ENCODE measurements around the gene ZIC3. TPM values are rescaled to one million over a fixed set of nuclear protein-coding genes. Genes with fewer than 3 reads are reported as not detected.
A peak's percentile ranks its signal among the peaks of the same experiment; 100 is the strongest.

Gene ZIC3
- total and polyA plus RNA-seq, 2 experiments from 2014 or later: 30.8 to 84.4 TPM

DNA sequence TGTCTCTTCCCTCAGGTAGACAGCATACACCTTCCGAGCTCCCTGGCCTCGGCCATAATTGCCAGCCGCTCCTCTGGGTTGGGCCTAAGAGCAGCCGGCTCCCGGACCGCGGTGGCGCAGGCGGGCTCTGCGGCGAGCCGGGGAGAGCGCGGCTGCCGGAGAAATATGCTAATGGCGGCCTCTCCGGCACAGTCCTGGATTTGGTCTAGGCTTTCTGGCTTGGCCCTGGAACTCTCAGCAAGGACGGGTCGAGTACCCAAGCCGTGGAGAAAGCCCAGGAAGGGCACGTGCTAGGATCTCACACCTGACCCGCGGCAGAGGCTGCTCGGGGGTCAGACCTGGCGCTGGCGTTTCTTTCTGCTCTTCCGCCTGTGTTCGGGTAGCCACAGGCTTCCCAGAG is 18.6 kb upstream of the ZIC3 start (continued):
- TF ChIP-seq, protein P1, sequence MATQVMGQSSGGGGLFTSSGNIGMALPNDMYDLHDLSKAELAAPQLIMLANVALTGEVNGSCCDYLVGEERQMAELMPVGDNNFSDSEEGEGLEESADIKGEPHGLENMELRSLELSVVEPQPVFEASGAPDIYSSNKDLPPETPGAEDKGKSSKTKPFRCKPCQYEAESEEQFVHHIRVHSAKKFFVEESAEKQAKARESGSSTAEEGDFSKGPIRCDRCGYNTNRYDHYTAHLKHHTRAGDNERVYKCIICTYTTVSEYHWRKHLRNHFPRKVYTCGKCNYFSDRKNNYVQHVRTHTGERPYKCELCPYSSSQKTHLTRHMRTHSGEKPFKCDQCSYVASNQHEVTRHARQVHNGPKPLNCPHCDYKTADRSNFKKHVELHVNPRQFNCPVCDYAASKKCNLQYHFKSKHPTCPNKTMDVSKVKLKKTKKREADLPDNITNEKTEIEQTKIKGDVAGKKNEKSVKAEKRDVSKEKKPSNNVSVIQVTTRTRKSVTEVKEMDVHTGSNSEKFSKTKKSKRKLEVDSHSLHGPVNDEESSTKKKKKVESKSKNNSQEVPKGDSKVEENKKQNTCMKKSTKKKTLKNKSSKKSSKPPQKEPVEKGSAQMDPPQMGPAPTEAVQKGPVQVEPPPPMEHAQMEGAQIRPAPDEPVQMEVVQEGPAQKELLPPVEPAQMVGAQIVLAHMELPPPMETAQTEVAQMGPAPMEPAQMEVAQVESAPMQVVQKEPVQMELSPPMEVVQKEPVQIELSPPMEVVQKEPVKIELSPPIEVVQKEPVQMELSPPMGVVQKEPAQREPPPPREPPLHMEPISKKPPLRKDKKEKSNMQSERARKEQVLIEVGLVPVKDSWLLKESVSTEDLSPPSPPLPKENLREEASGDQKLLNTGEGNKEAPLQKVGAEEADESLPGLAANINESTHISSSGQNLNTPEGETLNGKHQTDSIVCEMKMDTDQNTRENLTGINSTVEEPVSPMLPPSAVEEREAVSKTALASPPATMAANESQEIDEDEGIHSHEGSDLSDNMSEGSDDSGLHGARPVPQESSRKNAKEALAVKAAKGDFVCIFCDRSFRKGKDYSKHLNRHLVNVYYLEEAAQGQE (IDR thresholded peaks at IDR 0.05; ENCODE audit: unreplicated experiment): no peak
- TF ChIP-seq, protein P2, sequence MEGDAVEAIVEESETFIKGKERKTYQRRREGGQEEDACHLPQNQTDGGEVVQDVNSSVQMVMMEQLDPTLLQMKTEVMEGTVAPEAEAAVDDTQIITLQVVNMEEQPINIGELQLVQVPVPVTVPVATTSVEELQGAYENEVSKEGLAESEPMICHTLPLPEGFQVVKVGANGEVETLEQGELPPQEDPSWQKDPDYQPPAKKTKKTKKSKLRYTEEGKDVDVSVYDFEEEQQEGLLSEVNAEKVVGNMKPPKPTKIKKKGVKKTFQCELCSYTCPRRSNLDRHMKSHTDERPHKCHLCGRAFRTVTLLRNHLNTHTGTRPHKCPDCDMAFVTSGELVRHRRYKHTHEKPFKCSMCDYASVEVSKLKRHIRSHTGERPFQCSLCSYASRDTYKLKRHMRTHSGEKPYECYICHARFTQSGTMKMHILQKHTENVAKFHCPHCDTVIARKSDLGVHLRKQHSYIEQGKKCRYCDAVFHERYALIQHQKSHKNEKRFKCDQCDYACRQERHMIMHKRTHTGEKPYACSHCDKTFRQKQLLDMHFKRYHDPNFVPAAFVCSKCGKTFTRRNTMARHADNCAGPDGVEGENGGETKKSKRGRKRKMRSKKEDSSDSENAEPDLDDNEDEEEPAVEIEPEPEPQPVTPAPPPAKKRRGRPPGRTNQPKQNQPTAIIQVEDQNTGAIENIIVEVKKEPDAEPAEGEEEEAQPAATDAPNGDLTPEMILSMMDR (conservative IDR thresholded peaks at IDR 0.05; ENCODE audit: low read depth in 2 of 2): no peak
- TF ChIP-seq ZNF331 (CRISPR knock-in tag; IDR thresholded peaks at IDR 0.05; ENCODE audit: low read depth) (no peak), STAT1 (IDR thresholded peaks at IDR 0.05; ENCODE audit: unreplicated experiment) (no peak)

DNA sequence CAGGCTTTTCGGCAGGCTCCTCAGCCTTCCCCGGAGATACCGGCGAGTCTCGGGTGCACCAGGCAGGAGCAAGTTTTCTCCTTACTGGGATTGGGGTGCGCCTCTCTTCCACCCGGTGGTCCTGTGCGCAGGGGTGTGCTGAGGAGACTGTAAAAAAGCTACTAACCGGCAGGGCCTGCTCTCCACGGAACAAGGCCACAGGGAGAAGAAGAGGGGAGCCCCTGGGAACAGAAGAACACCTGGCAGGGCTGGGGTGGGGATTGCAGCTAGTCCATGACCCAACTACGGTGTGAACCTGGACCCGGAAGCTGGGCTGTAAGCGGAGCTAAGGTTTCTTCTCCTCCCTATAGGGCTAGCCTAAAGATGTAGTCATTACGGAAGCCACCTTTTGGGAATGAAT is 17.7 kb upstream of the ZIC3 start:
- Mint-ChIP-seq H3K27me3 (ENCODE audit: insufficient read depth, low read depth, poor library complexity) (peaks cover 56% of the 10 kb centered on the region), H3K9me3 (no peaks in the 10 kb centered on the region), H3K27ac (no peak overlapping the region), H3K4me3 (peak overlapping the region; percentile 70), H3K4me1 (peaks cover 30% of the 10 kb centered on the region), H3K36me3 (ENCODE audit: low read depth) (no peaks in the 10 kb centered on the region)
- Histone ChIP-seq H3K27ac (ENCODE audit: low read depth) (no peak overlapping the region), H3K4me1 (ENCODE audit: insufficient read depth) (peaks cover 7% of the 10 kb centered on the region), H3F3A (replicated peaks; ENCODE audit: low read depth) (no peaks in the 10 kb centered on the region), H2AFZ (peak overlapping the region; percentile 69; the same call in 1 of the 2 replicates), H4K20me1 (replicated peaks; ENCODE audit: insufficient read depth) (no peaks in the 10 kb centered on the region), H3K79me2 (replicated peaks; ENCODE audit: insufficient read depth) (no peaks in the 10 kb centered on the region), H3K9me2 (ENCODE audit: insufficient read depth) (no peaks in the 10 kb centered on the region), H3K27me3 (ENCODE audit: insufficient read depth) (peaks cover 70% of the 10 kb centered on the region), H3K36me3 (ENCODE audit: insufficient read depth) (no peaks in the 10 kb centered on the region), H3K4me3 (peak overlapping the region; percentile 58), H3K4me2 (peak overlapping the region; percentile 86)
- ATAC-seq (peak; percentile 3; the same call in 2 of the 3 replicates), DNase-seq (ENCODE audit: low spot score) (no peak)
- TF ChIP-seq STAT1 (IDR thresholded peaks at IDR 0.05; ENCODE audit: unreplicated experiment): no peak
- TF ChIP-seq, protein P1 (IDR thresholded peaks at IDR 0.05; ENCODE audit: unreplicated experiment): no peak
- TF ChIP-seq, protein P3, sequence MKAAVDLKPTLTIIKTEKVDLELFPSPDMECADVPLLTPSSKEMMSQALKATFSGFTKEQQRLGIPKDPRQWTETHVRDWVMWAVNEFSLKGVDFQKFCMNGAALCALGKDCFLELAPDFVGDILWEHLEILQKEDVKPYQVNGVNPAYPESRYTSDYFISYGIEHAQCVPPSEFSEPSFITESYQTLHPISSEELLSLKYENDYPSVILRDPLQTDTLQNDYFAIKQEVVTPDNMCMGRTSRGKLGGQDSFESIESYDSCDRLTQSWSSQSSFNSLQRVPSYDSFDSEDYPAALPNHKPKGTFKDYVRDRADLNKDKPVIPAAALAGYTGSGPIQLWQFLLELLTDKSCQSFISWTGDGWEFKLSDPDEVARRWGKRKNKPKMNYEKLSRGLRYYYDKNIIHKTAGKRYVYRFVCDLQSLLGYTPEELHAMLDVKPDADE (IDR thresholded peaks at IDR 0.05): no peak
- TF ChIP-seq NANOG (IDR thresholded peaks at IDR 0.05; ENCODE audit: borderline replicate concordance): no peak
- no peak for TF ChIP-seq JUNB (IDR thresholded peaks at IDR 0.05; ENCODE audit: unreplicated experiment)
- no peak for TF ChIP-seq POLR2AphosphoS5 (IDR thresholded peaks at IDR 0.05; ENCODE audit: low read depth)
- TF ChIP-seq EZH2phosphoT487 (IDR thresholded peaks at IDR 0.05; ENCODE audit: unreplicated experiment): no peak
- no peak for TF ChIP-seq CREB1 (CRISPR knock-in tag; IDR thresholded peaks at IDR 0.05; ENCODE audit: low read depth)
